Loucy (cell line): ENCODE data around the gene CELSR1.

Source experiments
- CTCF ChIP-seq: fragments of 200-600 bp; sonication (generic); conservative IDR thresholded peaks from 2 replicates; pipeline ENCODE4 v1.5.1; 2014; ENCODE audit warnings: mild to moderate bottlenecking, antibody characterized with exemption, low read length
- EZH2phosphoT487 ChIP-seq: fragments of 200-600 bp; IDR thresholded peaks from 2 replicates; pipeline ENCODE4 v1.6.1; 2018; ENCODE audit warnings: antibody characterized with exemption, mild to moderate bottlenecking, moderate library complexity, borderline replicate concordance

DNA sequence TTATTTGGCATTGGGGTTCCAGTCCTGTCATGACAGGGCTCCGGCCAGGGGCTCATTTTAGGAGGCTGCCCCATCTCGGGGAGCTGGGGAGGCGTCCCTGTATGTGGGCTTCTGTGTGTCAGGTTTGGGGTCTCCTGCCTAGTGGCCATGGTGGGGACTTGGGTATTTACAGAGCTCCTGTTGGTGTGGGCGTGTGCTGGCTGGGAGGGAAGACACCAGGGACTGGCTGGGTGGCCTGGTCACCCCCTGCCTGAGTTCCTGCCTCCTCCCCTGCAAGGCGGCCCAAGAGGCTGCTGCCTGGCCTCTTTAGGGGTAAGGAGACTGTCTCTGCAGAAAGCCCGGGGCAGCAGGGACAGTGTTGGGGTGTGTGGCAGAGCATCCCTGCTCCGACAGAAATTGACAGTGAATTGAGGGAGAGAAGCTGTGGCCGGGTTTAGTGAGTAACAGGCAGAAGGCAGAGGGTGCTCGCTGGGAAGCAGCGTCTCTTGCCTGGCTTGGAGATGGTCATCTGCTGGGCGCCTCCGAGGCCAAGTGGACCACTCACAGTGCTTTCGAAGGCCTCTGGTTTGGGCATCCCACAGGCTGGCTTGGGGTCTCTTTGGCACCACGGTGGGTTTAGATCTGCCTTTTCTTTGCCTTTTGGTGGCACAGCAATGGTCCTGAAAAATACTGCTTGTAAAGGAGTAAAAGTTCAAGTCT is 42.5 kb upstream of the CELSR1 start:
- no peak for TF ChIP-seq CTCF
- no peak for TF ChIP-seq EZH2phosphoT487
